HCT116 (cell line): ENCODE results near the gene DPP6. TPM values are rescaled to one million over a fixed set of nuclear protein-coding genes. Genes with fewer than 3 reads are reported as not detected.

ENCODE experiments used
- ATAC-seq: fragments of 200-7000 bp; cut with Tn5 transposase; 2 replicates; pipeline ENCODE4 v1.9.1; 2020; ENCODE audit warnings: mild to moderate bottlenecking, moderate library complexity
- BruUV-seq: library from RNA; stranded (reverse); fragments of 400-500 nt; replicated peaks from 2 replicates; lab custom pipeline; 2021; lab: Mats Ljungman, UMichigan
- CTCF ChIA-PET: fragments of 300-600 bp; sonication (Branson Sonifier 250); formaldehyde crosslinking; loops from one replicate; lab custom pipeline; 2021; ENCODE audit warnings: antibody characterized with exemption; lab: Charles Lee
- POLR2A ChIA-PET: fragments of 300-600, 350-600 bp; sonication (Branson Sonifier 250); formaldehyde crosslinking; loops from one replicate; lab custom pipeline; 2021; ENCODE audit warnings: antibody characterized with exemption; lab: Charles Lee
- RAD21 ChIA-PET, 2 experiments: fragments of 300-600 bp; sonication (Branson Sonifier 250); formaldehyde crosslinking; loops; one replicate each; lab custom pipeline; 2023; ENCODE audit warnings: low total read pairs in 2 of 2; ENCODE audit not compliant: uncharacterized antibody in 2 of 2, unreplicated experiment in 2 of 2, low non-redundant PET in 1 of 2; lab: Charles Lee
- DNase-seq: peaks from one replicate; pipeline ENCODE4 v3.0.0-alpha.2; 2010; ENCODE audit warnings: low read depth, low spot score
- H2AFZ ChIP-seq: fragments of 200-600 bp; shearing (Covaris generic), sonication (generic); 2 replicates; pipeline ENCODE4 v1.6.1; 2017; ENCODE audit warnings: low read depth, mixed run types, mixed read lengths, antibody characterized with exemption, low read length; ENCODE audit not compliant: poor library complexity, severe bottlenecking
- H3K27ac ChIP-seq: 2 replicates; pipeline ENCODE4 v1.5.1; 2012; ENCODE audit warnings: low read depth, low read length
- H3K27me3 ChIP-seq: fragments of 200-600 bp; sonication (generic); 2 replicates; pipeline ENCODE4 v1.6.1; 2016; ENCODE audit warnings: mixed run types, low read length, mixed read lengths; ENCODE audit not compliant: insufficient read depth
- H3K36me3 ChIP-seq, 2 experiments: fragments of 200-500 bp in 1 of 2; fragments of 200-600 bp in 1 of 2; sonication (Bioruptor generic) in 1 of 2; sonication (generic) in 1 of 2; 2 replicates each; pipeline versions ENCODE4 v1.5.1 to v1.6.1; 2014 to 2016; ENCODE audit warnings: low read length in 2 of 2, inconsistent platforms in 1 of 2, mixed read lengths in 1 of 2, mixed run types in 1 of 2; ENCODE audit not compliant: insufficient read depth in 2 of 2, control insufficient read depth in 1 of 2
- H3K4me1 ChIP-seq, 2 experiments: fragments of 200-600 bp in 1 of 2; sonication (generic) in 1 of 2; 2 replicates each; pipeline versions ENCODE4 v1.5.1 to v1.6.1; 2012 to 2017; ENCODE audit warnings: low read length in 2 of 2, inconsistent platforms in 1 of 2, mild to moderate bottlenecking in 1 of 2, mixed read lengths in 1 of 2, mixed run types in 1 of 2, moderate library complexity in 1 of 2; ENCODE audit not compliant: insufficient read depth in 2 of 2, control insufficient read depth in 1 of 2
- H3K4me2 ChIP-seq: fragments of 200-600 bp; sonication (generic); 2 replicates; pipeline ENCODE4 v1.6.1; 2017; ENCODE audit warnings: mixed run types, low read length, mixed read lengths
- H3K4me3 ChIP-seq, 2 experiments: fragments of 200-600 bp in 1 of 2; sonication (generic) in 1 of 2; replicated peaks in 1 of 2; 2 replicates each; pipeline ENCODE4 v1.5.1; 2011 to 2016; ENCODE audit warnings: low read length in 2 of 2, control low read depth in 1 of 2, low read depth in 1 of 2, mild to moderate bottlenecking in 1 of 2, mixed read lengths in 1 of 2, mixed run types in 1 of 2
- H3K79me2 ChIP-seq: fragments of 200-600 bp; sonication (generic); 2 replicates; pipeline ENCODE4 v1.6.1; 2017; ENCODE audit warnings: mild to moderate bottlenecking, mixed run types, low read length, moderate library complexity, mixed read lengths; ENCODE audit not compliant: insufficient read depth
- H3K9ac ChIP-seq: fragments of 200-600 bp; sonication (generic); 2 replicates; pipeline ENCODE4 v1.6.1; 2016; ENCODE audit warnings: low read length, mixed read lengths
- H3K9me2 ChIP-seq: fragments of 200-600 bp; sonication (generic), shearing (Covaris generic); 2 replicates; pipeline ENCODE4 v1.6.1; 2017; ENCODE audit warnings: mixed run types, mild to moderate bottlenecking, moderate library complexity; ENCODE audit not compliant: insufficient read depth
- H3K9me3 ChIP-seq, 2 experiments: fragments of 200-500 bp in 1 of 2; fragments of 200-600 bp in 1 of 2; sonication (Bioruptor generic) in 1 of 2; sonication (generic) in 1 of 2; 2 replicates each; pipeline ENCODE4 v1.6.1; 2014 to 2017; ENCODE audit warnings: low read length in 2 of 2, mixed read lengths in 2 of 2, inconsistent platforms in 1 of 2, low read depth in 1 of 2, mild to moderate bottlenecking in 1 of 2, mixed run types in 1 of 2, moderate library complexity in 1 of 2; ENCODE audit not compliant: control insufficient read depth in 1 of 2, insufficient read depth in 1 of 2
- H4K20me1 ChIP-seq: fragments of 200-600 bp; sonication (generic), shearing (Covaris generic); 2 replicates; pipeline ENCODE4 v1.6.1; 2017; ENCODE audit warnings: mixed run types, mild to moderate bottlenecking, moderate library complexity; ENCODE audit not compliant: insufficient read depth
- CBX3 ChIP-seq: IDR thresholded peaks from 2 replicates; pipeline ENCODE4 v1.6.1; 2012; ENCODE audit warnings: low read depth
- CTCF ChIP-seq, 3 experiments: fragments of 200-600 bp in 1 of 3; sonication (generic) in 1 of 3; IDR thresholded peaks in 2 of 3; conservative IDR thresholded peaks in 1 of 3; 2 replicates each; pipeline ENCODE4 v1.5.1; 2012 to 2017; ENCODE audit warnings: low read depth in 2 of 3, low read length in 2 of 3, antibody characterized with exemption in 1 of 3, borderline replicate concordance in 1 of 3, control low read depth in 1 of 3, mild to moderate bottlenecking in 1 of 3, mixed read lengths in 1 of 3, mixed run types in 1 of 3, moderate library complexity in 1 of 3; ENCODE audit not compliant: insufficient read depth in 1 of 3
- ELF1 ChIP-seq: IDR thresholded peaks from 2 replicates; pipeline ENCODE4 v1.6.1; 2012; ENCODE audit warnings: low read depth, borderline replicate concordance
- EZH2phosphoT487 ChIP-seq: fragments of 200-600 bp; IDR thresholded peaks from 2 replicates; pipeline ENCODE4 v1.6.1; 2018; ENCODE audit warnings: antibody characterized with exemption, borderline replicate concordance
- POLR2AphosphoS5 ChIP-seq: IDR thresholded peaks from 2 replicates; pipeline ENCODE4 v1.6.1; 2011; ENCODE audit warnings: mild to moderate bottlenecking, low read depth, low read length, moderate library complexity
- REST ChIP-seq: IDR thresholded peaks from 2 replicates; pipeline ENCODE4 v1.6.1; 2012; ENCODE audit warnings: low read depth
- SP1 ChIP-seq: IDR thresholded peaks from 2 replicates; pipeline ENCODE4 v1.6.1; 2012; ENCODE audit warnings: low read depth
- TCF7L2 ChIP-seq: IDR thresholded peaks from 2 replicates; pipeline ENCODE4 v1.7.0; 2011; ENCODE audit warnings: borderline replicate concordance, inconsistent platforms; ENCODE audit not compliant: insufficient read depth, insufficient read length; ENCODE audit errors: extremely low read depth
- YY1 ChIP-seq: IDR thresholded peaks from 2 replicates; pipeline ENCODE4 v1.6.1; 2011; ENCODE audit warnings: low read length, low read depth, moderate library complexity, mild to moderate bottlenecking; ENCODE audit not compliant: insufficient replicate concordance; ENCODE audit errors: extremely low read depth
- ZBTB33 ChIP-seq: IDR thresholded peaks from 2 replicates; pipeline ENCODE4 v1.6.1; 2011; ENCODE audit warnings: mild to moderate bottlenecking, low read length, moderate library complexity; ENCODE audit not compliant: insufficient replicate concordance; ENCODE audit errors: extremely low read depth
- ZFX ChIP-seq: fragments of 450-650 bp; IDR thresholded peaks from 2 replicates; pipeline ENCODE4 v1.6.1; 2017
- intact Hi-C: fragments of 100-400 bp; cut with micrococcal nuclease; formaldehyde crosslinking; loops from 2 replicates; pipeline ENCODE4 v1.10.0; 2022
- total RNA-seq: library from RNA; stranded (reverse); gene quantifications from one replicate; pipeline ENCODE4 v1.2.1, GENCODE V29; 2021; ENCODE audit not compliant: unreplicated experiment

The DPP6 gene
- total RNA-seq, 1 experiment from 2014 or later = not detected

GRCh38 chr7:154770962-154771361 is 718.8 kb downstream of the DPP6 start:
- H4K20me1 ChIP-seq = no peaks in the 10 kb centered on the region
- ChIA-PET POLR2A (no interaction called here), CTCF (no interaction called here), RAD21 (no interaction called here)
- no peak overlapping the region for H3K4me2 ChIP-seq
- ATAC-seq = no peak
- H3K4me1 ChIP-seq = no peaks in the 10 kb centered on the region; a peak in 1 of 4 replicates
- no peak overlapping the region for H3K9ac ChIP-seq
- BruUV-seq = no TSS peak
- no peaks in the 10 kb centered on the region for H3K79me2 ChIP-seq
- no peak overlapping the region for H2AFZ ChIP-seq
- no peaks in the 10 kb centered on the region for H3K27me3 ChIP-seq
- DNase-seq = no peak
- H3K9me2 ChIP-seq = no peaks in the 10 kb centered on the region
- H3K9me3 ChIP-seq = no peaks in the 10 kb centered on the region
- TF ChIP-seq ELF1 = no peak
- TF ChIP-seq YY1 = no peak
- no peak for TF ChIP-seq CBX3
- no peak for TF ChIP-seq REST
- TF ChIP-seq TCF7L2 = no peak
- TF ChIP-seq EZH2phosphoT487 = no peak
- no peak for TF ChIP-seq ZFX
- no peak for TF ChIP-seq CTCF (IDR thresholded peaks at IDR 0.05 in 2 of 3, conservative IDR thresholded peaks at IDR 0.05 in 1 of 3; ENCODE audit: borderline replicate concordance in 1 of 3, insufficient read depth in 1 of 3, low read depth in 2 of 3, low read length in 2 of 3)
- no peak for TF ChIP-seq ZBTB33
- no peak for TF ChIP-seq POLR2AphosphoS5
- TF ChIP-seq SP1 = no peak
- no peaks in the 10 kb centered on the region for H3K36me3 ChIP-seq
- no peak overlapping the region for H3K27ac ChIP-seq
- intact Hi-C loops = no loop called here
- H3K4me3 ChIP-seq = no peak overlapping the region
